ENCODE results near the gene SNCB. TPM values are rescaled to one million over a fixed set of nuclear protein-coding genes. Genes with fewer than 3 reads are reported as not detected.

The SNCB gene
- total and polyA plus RNA-seq, 2 of the 13 experiments (the other 11 are each of a cell fraction or from before 2014, with no cell fraction given), result not detected

GRCh38 chr5:176608937-176609723 lies 21.2 kb downstream of the SNCB start (continued):
- no peak for TF ChIP-seq ZNF318 (CRISPR knock-in tag; IDR thresholded peaks at IDR 0.05)
- no peak for TF ChIP-seq RNF2 (conservative IDR thresholded peaks at IDR 0.05; ENCODE audit: low read depth)
- TF ChIP-seq HNRNPH1 (optimal IDR thresholded peaks at IDR 0.05; ENCODE audit: low read depth, low read length), result no peak
- TF ChIP-seq SP4 (CRISPR knock-in tag; IDR thresholded peaks at IDR 0.05), result peak; percentile 8; the same call in 1 of the 2 replicates
- TF ChIP-seq KLF13 (CRISPR knock-in tag; IDR thresholded peaks at IDR 0.05), result no peak
- no peak for TF ChIP-seq SMAD3 (CRISPR knock-in tag; IDR thresholded peaks at IDR 0.05)
- no peak for TF ChIP-seq TARDBP (CRISPR knock-in tag; IDR thresholded peaks at IDR 0.05)
- TF ChIP-seq ZNF512 (CRISPR knock-in tag; IDR thresholded peaks at IDR 0.05), result no peak
- no peak for TF ChIP-seq FOXO1 (CRISPR knock-in tag; IDR thresholded peaks at IDR 0.05)
- TF ChIP-seq IKZF4 (CRISPR knock-in tag; IDR thresholded peaks at IDR 0.05; ENCODE audit: borderline replicate concordance, low read depth, not compliant biosample characterization), result no peak
- no peak for TF ChIP-seq SNAI1 (CRISPR knock-in tag; IDR thresholded peaks at IDR 0.05; ENCODE audit: borderline replicate concordance)
- TF ChIP-seq TFDP2 (CRISPR knock-in tag; IDR thresholded peaks at IDR 0.05), result 0 out of 2 replicates have a peak, but pooled peaks have one; percentile 35
- TF ChIP-seq HOXD1 (CRISPR knock-in tag; IDR thresholded peaks at IDR 0.05), result no peak
- TF ChIP-seq CBX5 (CRISPR knock-in tag; IDR thresholded peaks at IDR 0.05; ENCODE audit: borderline replicate concordance), result no peak
- TF ChIP-seq ZNF780A (CRISPR knock-in tag; IDR thresholded peaks at IDR 0.05), result no peak
